Endothelial cell of umbilical vein (primary cell): ENCODE measurements around the gene BMERB1. TPM values are rescaled to one million over a fixed set of nuclear protein-coding genes. Genes with fewer than 3 reads are reported as not detected.

Source experiments
- BruUV-seq: library from RNA; stranded (reverse); fragments of 400-500 nt; replicated peaks from 2 replicates; lab custom pipeline; 2021; lab: Mats Ljungman, UMichigan
- CTCF ChIA-PET: fragments of 300-600, 350-600 bp; sonication (Branson Sonifier 250); formaldehyde crosslinking; loops from one replicate; lab custom pipeline; 2021; ENCODE audit warnings: antibody characterized with exemption, inconsistent platforms; lab: Charles Lee
- POLR2A ChIA-PET: fragments of 300-600, 350-600 bp; sonication (Branson Sonifier 250); formaldehyde crosslinking; loops from one replicate; lab custom pipeline; 2021; ENCODE audit warnings: antibody characterized with exemption, inconsistent platforms; lab: Charles Lee
- DNase-seq: peaks from one replicate; pipeline ENCODE4 v3.0.0-alpha.2; 2011; ENCODE audit warnings: low read depth, low spot score
- FAIRE-seq: peaks from 2 replicates; lab custom pipeline; 2011; peaks lifted over from hg19 to GRCh38; lab: Jason Lieb, UNC
- H2AFZ ChIP-seq: 2 replicates; pipeline ENCODE4 v1.6.0; 2012; ENCODE audit warnings: low read depth, low read length, control low read depth, inconsistent platforms
- H3K27ac ChIP-seq: 2 replicates; pipeline ENCODE4 v1.5.1; 2011; ENCODE audit warnings: low read depth, mild to moderate bottlenecking, control low read depth, low read length, moderate library complexity; ENCODE audit not compliant: insufficient read depth
- H3K27me3 ChIP-seq, 2 experiments: 2 replicates each; pipeline versions ENCODE4 v1.6.0 to v1.6.1; 2011; ENCODE audit warnings: low read length in 2 of 2, mixed read lengths in 1 of 2; ENCODE audit not compliant: control insufficient read depth in 2 of 2, insufficient read depth in 2 of 2
- H3K36me3 ChIP-seq, 2 experiments: 2 replicates in 1 of 2; 3 replicates in 1 of 2; pipeline ENCODE4 v1.5.1; 2011; ENCODE audit warnings: low read length in 2 of 2, mild to moderate bottlenecking in 1 of 2, moderate library complexity in 1 of 2; ENCODE audit not compliant: control insufficient read depth in 2 of 2, insufficient read depth in 2 of 2; ENCODE audit errors: extremely low read depth in 1 of 2
- H3K4me1 ChIP-seq: 3 replicates; pipeline ENCODE4 v1.5.1; 2011; ENCODE audit warnings: mild to moderate bottlenecking, low read length; ENCODE audit not compliant: control insufficient read depth, insufficient read depth; ENCODE audit errors: extremely low read depth
- H3K4me2 ChIP-seq: 2 replicates; pipeline ENCODE4 v1.6.1; 2011; ENCODE audit warnings: low read length, control low read depth, mixed read lengths; ENCODE audit not compliant: insufficient read depth
- H3K4me3 ChIP-seq, 3 experiments: fragments of 200-600 bp in 1 of 3; sonication (generic), shearing (Covaris generic) in 1 of 3; replicated peaks in 1 of 3; 2 replicates each; pipeline ENCODE4 v1.5.1; 2011 to 2016; ENCODE audit warnings: control low read depth in 3 of 3, low read length in 3 of 3, mild to moderate bottlenecking in 2 of 3, inconsistent platforms in 1 of 3, low read depth in 1 of 3, moderate library complexity in 1 of 3; ENCODE audit not compliant: insufficient read depth in 1 of 3
- H3K79me2 ChIP-seq: 2 replicates; pipeline ENCODE4 v1.6.0; 2012; ENCODE audit warnings: low read length, inconsistent platforms; ENCODE audit not compliant: control insufficient read depth, insufficient read depth
- H3K9ac ChIP-seq: replicated peaks from 2 replicates; pipeline ENCODE3; 2011; ENCODE audit warnings: low read length, control low read depth; ENCODE audit not compliant: insufficient read depth; ENCODE audit errors: extremely low read depth
- H3K9me1 ChIP-seq: replicated peaks from 3 replicates; pipeline ENCODE4 v1.6.0; 2011; ENCODE audit warnings: mild to moderate bottlenecking, low read length; ENCODE audit not compliant: control insufficient read depth, insufficient read depth; ENCODE audit errors: extremely low read depth
- H3K9me3 ChIP-seq: replicated peaks from 2 replicates; pipeline ENCODE4 v1.5.1; 2012; ENCODE audit warnings: low read length, inconsistent platforms; ENCODE audit not compliant: control insufficient read depth, insufficient read depth
- H4K20me1 ChIP-seq: replicated peaks from 2 replicates; pipeline ENCODE3; 2011; ENCODE audit warnings: mild to moderate bottlenecking, low read length; ENCODE audit not compliant: control insufficient read depth, insufficient read depth; ENCODE audit errors: extremely low read depth
- EZH2 ChIP-seq: IDR thresholded peaks from 2 replicates; pipeline ENCODE4 v1.6.1; 2012; ENCODE audit warnings: borderline replicate concordance, low read depth, mild to moderate bottlenecking, moderate library complexity, low read length, inconsistent platforms; ENCODE audit not compliant: severe bottlenecking
- FOS ChIP-seq: IDR thresholded peaks from 2 replicates; pipeline ENCODE4 v1.6.1; 2011; ENCODE audit warnings: mild to moderate bottlenecking, low read length, moderate library complexity, borderline replicate concordance; ENCODE audit not compliant: insufficient read depth
- GATA2 ChIP-seq: IDR thresholded peaks from 2 replicates; pipeline ENCODE4 v1.7.0; 2011; ENCODE audit warnings: low read depth, mild to moderate bottlenecking, moderate library complexity, mixed read lengths, low read length; ENCODE audit not compliant: insufficient read length, insufficient read depth
- JUN ChIP-seq: IDR thresholded peaks from 2 replicates; pipeline ENCODE4 v1.6.1; 2011; ENCODE audit warnings: borderline replicate concordance, low read depth; ENCODE audit not compliant: insufficient read length, insufficient read depth
- MYC ChIP-seq: IDR thresholded peaks from one replicate; pipeline ENCODE4 v1.6.1; 2011; ENCODE audit warnings: mild to moderate bottlenecking, low read depth, low read length
- POLR2A ChIP-seq: IDR thresholded peaks from 2 replicates; pipeline ENCODE4 v1.6.1; 2012; ENCODE audit warnings: low read depth, mild to moderate bottlenecking, control low read depth, low read length
- POLR2AphosphoS5 ChIP-seq: IDR thresholded peaks from 2 replicates; pipeline ENCODE4 v1.6.1; 2012; ENCODE audit warnings: low read depth, mild to moderate bottlenecking, control low read depth, low read length, moderate library complexity; ENCODE audit not compliant: insufficient read depth
- dilution Hi-C: fragments of 300-500 bp; cut with MboI; formaldehyde crosslinking; loops from one replicate; pipeline ENCODE4 v1.15.0; 2019; ENCODE audit warnings: low sequenced_read_pairs; ENCODE audit not compliant: extremely low pct_ligation_motif_present
- intact Hi-C: fragments of 100-400 bp; cut with micrococcal nuclease; formaldehyde crosslinking; loops from one replicate; pipeline ENCODE4 v1.10.0; 2022
- polyA plus RNA-seq, 4 experiments: library from polyadenylated mRNA; depleted of rRNA in 3 of 4; stranded (reverse) in 3 of 4; unstranded in 1 of 4; fragments of >200 nt; gene quantifications; 2 replicates each; pipeline versions ENCODE4 v1.2.1 to v1.2.3, GENCODE V29; 2011 to 2012; ENCODE audit warnings: missing spikeins in 1 of 4
- total RNA-seq: library from RNA; stranded (reverse); gene quantifications from 2 replicates; pipeline ENCODE4 v1.2.3, GENCODE V29; 2021
- TF ChIP-seq, protein P1 (sequence below), 2 donors: IDR thresholded peaks; 1 replicate in 1 of 2; 2 replicates in 1 of 2; pipeline ENCODE4 v1.5.1; 2011; ENCODE audit warnings: low read length in 2 of 2, mild to moderate bottlenecking in 2 of 2, moderate library complexity in 2 of 2, control low read depth in 1 of 2, inconsistent platforms in 1 of 2, low read depth in 1 of 2; ENCODE audit not compliant: insufficient read depth in 1 of 2; ENCODE audit errors: extremely low read depth in 1 of 2
- TF ChIP-seq, protein P2 (sequence below): IDR thresholded peaks from 2 replicates; pipeline ENCODE4 v1.6.1; 2011; ENCODE audit not compliant: insufficient read depth, insufficient read length

Gene BMERB1
- total and polyA plus RNA-seq, 2 donors (not counting 3 experiments of a cell fraction or from before 2014, with no cell fraction given), result 14.1 to 17.4 TPM

DNA sequence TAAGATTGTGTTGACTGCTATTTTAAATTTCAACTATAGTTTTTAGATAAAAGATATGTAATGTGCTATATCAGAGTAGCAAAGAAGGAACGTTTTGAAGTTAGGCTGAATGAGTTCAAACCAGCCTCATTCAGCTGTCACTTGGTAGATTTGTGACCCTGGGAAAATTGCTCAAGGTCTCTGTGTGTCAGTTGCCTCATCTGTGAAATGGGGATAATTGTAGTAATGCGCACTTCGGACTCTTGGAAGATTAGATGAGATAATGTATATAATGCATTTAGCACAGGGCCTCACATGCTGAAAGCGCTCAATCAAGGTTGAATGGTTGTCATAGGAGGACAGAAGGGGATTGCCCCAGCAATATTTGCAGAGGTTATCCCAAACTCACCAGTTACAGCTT is 4.7 kb downstream of the BMERB1 start:
- H3K4me3 ChIP-seq, result no peak overlapping the region
- intact Hi-C loops, result loop anchor here (5.0 kb wide), 1 partner anchor 43 kb away; no protein-coding TSS in a partner anchor
- H3K9me3 ChIP-seq, result no peaks in the 10 kb centered on the region
- ChIA-PET POLR2A (no interaction called here), CTCF (no interaction called here)
- no peak overlapping the region for H3K4me2 ChIP-seq
- BruUV-seq, result no TSS peak
- peaks cover 2% of the 10 kb centered on the region for H3K79me2 ChIP-seq
- no peak overlapping the region for H2AFZ ChIP-seq
- dilution Hi-C loops, result no loop called here
- no peak for TF ChIP-seq POLR2AphosphoS5
- TF ChIP-seq, protein P1, sequence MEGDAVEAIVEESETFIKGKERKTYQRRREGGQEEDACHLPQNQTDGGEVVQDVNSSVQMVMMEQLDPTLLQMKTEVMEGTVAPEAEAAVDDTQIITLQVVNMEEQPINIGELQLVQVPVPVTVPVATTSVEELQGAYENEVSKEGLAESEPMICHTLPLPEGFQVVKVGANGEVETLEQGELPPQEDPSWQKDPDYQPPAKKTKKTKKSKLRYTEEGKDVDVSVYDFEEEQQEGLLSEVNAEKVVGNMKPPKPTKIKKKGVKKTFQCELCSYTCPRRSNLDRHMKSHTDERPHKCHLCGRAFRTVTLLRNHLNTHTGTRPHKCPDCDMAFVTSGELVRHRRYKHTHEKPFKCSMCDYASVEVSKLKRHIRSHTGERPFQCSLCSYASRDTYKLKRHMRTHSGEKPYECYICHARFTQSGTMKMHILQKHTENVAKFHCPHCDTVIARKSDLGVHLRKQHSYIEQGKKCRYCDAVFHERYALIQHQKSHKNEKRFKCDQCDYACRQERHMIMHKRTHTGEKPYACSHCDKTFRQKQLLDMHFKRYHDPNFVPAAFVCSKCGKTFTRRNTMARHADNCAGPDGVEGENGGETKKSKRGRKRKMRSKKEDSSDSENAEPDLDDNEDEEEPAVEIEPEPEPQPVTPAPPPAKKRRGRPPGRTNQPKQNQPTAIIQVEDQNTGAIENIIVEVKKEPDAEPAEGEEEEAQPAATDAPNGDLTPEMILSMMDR (IDR thresholded peaks at IDR 0.05; ENCODE audit: extremely low read depth in 1 of 2, insufficient read depth in 1 of 2, low read depth in 1 of 2, low read length in 2 of 2), result no peak
- no peak for TF ChIP-seq JUN
- TF ChIP-seq FOS, result no peak
- TF ChIP-seq EZH2, result no peak
- no peak for TF ChIP-seq GATA2
- no peak for TF ChIP-seq MYC
- no peak for TF ChIP-seq POLR2A
- TF ChIP-seq, protein P2, sequence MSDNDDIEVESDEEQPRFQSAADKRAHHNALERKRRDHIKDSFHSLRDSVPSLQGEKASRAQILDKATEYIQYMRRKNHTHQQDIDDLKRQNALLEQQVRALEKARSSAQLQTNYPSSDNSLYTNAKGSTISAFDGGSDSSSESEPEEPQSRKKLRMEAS, result no peak
- H3K4me1 ChIP-seq, result peaks cover 13% of the 10 kb centered on the region
- DNase-seq (no peak), FAIRE-seq (no peak)
- H4K20me1 ChIP-seq, result no peaks in the 10 kb centered on the region
- no peaks in the 10 kb centered on the region for H3K36me3 ChIP-seq
- H3K9me1 ChIP-seq, result no peaks in the 10 kb centered on the region
- no peaks in the 10 kb centered on the region for H3K27me3 ChIP-seq
- no peak overlapping the region for H3K27ac ChIP-seq
- no peak overlapping the region for H3K9ac ChIP-seq
